GM18520 (cell line): Measurements from ENCODE around the gene EPHX1.
"Not testable (repeated sequence)": the region's sequence is repeated elsewhere in the genome, so short reads cannot be mapped to it uniquely, and the experiment has no call there.

ENCODE experiments used
- ATAC-seq: cut with Tn5 transposase; IDR thresholded peaks from one replicate; pipeline ENCODE4 v1.9.1; 2021; ENCODE audit not compliant: unreplicated experiment

The EPHX1 gene

DNA sequence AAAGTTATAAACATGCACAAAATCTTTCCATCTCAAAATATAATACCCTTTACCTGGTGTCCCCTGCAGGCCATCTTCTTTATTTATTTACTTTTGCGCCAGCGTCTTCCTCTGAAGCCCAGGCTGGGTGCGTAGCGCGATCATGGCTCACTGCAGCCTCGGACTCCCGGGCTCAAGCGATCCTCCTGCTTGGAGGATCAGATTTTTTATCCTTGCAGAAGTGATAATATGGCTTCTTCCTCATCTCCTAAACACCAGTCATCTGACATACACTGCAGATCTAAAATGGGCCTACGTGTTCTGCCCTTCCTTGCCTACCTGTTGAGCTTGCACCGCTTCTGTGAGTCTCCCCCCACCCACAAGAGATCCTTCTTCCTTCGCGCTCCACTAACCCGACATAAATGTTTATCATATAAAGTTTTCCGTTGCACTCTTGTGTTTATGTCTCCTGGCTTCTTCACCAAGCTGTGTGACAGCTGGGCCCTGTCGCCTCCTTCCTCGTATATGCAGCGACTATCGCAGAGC lies 32.8 kb upstream of the EPHX1 start:
- no peak for ATAC-seq

DNA sequence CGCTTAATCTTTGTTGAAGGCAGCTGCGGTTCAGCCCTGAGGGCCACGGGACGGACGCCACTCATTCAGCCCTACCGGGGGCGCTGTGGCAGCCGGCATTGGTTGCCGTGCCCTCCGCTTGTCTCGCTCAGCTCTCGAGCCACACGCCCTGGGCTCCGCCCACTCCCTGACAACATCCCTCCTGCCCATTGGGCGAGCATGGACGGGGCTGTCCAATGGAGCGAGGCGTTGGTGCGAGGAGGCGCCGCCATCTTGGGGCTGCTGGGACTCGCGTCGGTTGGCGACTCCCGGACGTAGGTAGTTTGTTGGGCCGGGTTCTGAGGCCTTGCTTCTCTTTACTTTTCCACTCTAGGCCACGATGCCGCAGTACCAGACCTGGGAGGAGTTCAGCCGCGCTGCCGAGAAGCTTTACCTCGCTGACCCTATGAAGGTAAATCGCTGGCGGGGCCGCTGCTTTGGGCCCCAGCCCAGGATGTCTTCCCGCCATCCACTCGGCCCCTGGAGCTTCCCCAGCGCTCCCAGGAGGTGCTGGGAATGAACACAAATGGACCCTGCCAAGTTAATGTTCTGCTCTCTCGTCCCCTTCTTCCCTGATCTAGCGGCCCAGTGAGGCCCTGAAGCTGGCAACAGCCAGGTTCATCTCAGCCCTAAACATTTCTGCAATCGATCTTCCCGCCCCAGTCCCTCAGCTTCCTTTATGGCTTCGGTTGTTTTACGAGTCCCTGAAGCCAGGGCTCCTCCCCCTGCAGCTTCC lies 32.2 kb upstream of the EPHX1 start, which contains the start of gene SRP9:
TSS of gene SRP9 (plus strand) at position 244 of the 754 bp plus-strand sequence. CDS start at position 359, 115 bp downstream.
- peak; percentile 100 for ATAC-seq

DNA sequence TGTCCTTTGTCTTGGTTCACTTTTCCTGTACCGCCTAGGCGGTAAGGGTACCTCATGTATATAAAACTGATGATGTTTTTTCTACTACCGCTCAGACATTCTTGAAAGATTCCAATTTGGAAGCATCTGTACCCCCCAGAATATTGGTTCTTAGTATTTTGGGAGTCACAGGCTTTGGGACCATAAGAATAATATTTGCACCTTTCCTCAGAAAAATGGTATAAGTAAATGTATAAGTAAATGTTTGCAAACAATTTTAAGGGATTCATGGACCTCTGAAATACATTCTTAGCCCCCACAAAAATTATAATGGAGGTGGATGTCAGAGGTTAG lies 31.6 kb upstream of the EPHX1 start:
- ATAC-seq: no peak

DNA sequence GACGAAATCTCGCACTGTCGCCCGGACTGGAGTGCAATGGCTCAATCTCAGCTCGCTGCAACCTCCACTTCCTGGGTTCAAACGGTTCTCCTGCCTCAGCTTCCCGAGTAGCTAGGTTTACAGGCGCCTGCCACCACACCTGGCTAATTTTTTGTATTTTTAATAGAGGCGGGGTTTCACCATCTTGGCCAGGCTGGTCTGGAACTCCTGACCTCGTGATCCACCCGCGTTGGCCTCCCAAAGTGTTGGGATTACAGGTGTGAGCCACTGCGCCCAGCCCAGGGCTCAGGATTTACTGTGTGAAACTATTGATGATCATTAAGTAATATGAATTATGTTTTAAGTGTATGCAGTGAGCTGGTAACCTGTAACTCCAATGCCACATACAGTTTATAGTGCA lies 30.8 kb upstream of the EPHX1 start:
- not testable (repeated sequence) for ATAC-seq

- no peak for ATAC-seq
Measured at GRCh38 chr1:225780134-225780533, 29.8 kb upstream of the EPHX1 start.

GRCh38 chr1:225780630-225781029 lies 29.3 kb upstream of the EPHX1 start:
- ATAC-seq: no peak

DNA sequence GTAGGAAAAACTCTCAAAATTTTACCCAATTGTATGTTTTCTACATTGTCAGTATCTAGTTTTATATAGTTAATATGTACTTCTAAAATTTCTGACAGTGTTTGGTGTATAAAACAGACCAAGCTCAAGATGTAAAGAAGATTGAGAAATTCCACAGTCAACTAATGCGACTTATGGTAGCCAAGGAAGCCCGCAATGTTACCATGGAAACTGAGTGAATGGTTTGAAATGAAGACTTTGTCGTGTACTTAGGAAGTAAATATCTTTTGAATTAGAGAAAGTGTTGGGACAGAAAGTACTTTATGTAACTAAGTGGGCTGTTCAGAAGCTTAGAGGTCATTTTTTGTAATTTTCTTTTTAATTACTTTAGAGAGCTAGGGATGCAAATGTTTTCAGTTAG lies 20.8 kb upstream of the EPHX1 start:
- not testable (repeated sequence) for ATAC-seq

DNA sequence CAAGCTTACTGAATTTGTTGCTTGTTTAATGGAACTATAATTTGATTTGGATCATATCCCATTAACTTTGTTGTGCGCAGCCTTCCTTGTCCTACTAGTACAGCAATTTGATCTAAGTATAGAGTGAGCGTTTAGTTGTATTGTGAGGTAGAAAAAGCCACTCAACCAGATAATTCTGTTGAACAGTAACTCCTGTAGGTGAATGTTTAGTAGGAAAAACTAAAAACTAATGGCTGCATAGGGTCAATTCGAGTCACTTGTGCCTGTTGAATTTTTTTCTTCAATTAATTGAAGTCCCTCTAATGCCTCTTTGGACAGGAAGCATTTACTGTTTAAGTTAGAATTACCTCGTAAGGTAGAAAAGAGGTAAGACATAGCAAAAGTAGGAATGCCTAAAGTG lies 15.0 kb upstream of the EPHX1 start:
- no peak for ATAC-seq

DNA sequence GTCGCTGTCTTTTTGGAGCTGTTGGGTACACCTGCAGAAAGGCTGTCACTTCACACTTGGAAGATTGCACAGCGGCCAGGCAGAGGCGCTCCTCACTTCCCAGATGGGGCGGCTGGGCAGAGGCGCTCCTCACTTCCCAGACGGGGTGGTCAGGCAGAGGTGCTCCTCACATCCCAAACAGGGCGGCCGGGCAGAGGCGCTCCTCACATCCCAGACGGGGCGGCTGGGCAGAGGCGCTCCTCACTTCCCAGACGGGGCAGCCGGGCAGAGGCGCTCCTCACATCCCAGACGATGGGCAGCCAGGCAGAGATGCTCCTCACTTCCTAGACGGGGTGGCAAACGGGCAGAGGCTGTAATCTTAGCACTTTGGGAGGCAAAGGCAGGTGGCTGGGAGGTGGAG lies 13.8 kb upstream of the EPHX1 start:
- not testable (repeated sequence) for ATAC-seq

GRCh38 chr1:225801146-225801545 lies 8.8 kb upstream of the EPHX1 start:
- not testable (repeated sequence) for ATAC-seq

DNA sequence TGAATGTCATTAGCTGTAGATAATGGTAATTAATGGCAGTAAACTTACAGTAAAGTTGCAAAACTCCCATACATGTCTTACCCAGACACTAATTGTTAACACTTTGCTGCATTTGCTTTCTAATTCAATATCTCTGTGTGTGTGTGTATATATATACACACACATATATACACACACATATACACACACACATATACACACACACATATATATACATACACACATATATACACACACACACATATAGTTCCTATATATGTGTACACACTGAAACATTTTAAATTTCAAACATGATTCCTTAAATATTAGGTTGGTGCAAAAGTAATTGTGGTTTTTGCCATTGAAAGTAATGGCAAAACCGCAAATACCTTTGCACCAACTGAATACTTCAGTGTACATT lies 3.7 kb upstream of the EPHX1 start:
- ATAC-seq: no peak

DNA sequence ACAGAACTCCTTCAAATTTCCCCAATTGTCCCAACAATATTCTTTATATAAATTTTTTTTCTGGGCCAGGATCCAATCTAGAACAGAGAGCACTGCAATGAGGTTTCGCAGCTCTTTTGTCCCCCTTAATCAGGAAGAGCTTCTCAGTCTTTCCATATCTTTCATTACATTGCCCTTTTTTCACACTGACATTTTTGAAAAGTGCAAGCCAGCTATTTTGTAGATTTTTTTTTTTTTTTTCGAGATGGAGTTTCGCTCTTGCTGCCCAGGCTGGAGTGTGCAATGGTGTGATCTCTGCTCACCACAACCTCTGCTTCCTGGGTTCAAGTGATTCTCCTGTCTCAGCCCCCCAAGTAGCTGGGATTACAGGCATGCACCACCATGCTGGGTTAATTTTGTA lies 3.2 kb upstream of the EPHX1 start:
- not testable (repeated sequence) for ATAC-seq

DNA sequence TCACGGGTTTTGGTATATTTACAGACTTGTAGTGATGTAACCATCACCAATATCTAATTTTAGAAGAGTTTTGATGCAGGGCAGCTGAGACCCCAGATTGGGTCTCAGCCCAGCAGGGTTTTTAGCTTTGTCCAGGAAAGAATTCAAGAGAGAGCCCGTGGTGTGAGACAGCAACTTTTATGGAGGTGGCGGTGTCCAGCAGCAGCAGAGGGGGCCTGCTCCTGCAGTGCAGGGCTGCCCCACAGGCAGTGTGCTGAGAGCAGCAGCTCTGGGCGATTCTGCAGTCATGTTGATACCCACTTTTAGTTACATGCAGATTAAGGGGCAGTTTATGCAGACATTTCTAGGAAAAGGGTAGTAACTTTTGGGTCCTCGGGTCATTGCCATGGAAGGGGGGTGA lies 1.8 kb upstream of the EPHX1 start:
- ATAC-seq: no peak

- ATAC-seq: not testable (repeated sequence)
Measured at GRCh38 chr1:225810579-225811538, 935 bp downstream of the EPHX1 start.

GRCh38 chr1:225811622-225812487 lies 1.9 kb downstream of the EPHX1 start:
- no peak for ATAC-seq

DNA sequence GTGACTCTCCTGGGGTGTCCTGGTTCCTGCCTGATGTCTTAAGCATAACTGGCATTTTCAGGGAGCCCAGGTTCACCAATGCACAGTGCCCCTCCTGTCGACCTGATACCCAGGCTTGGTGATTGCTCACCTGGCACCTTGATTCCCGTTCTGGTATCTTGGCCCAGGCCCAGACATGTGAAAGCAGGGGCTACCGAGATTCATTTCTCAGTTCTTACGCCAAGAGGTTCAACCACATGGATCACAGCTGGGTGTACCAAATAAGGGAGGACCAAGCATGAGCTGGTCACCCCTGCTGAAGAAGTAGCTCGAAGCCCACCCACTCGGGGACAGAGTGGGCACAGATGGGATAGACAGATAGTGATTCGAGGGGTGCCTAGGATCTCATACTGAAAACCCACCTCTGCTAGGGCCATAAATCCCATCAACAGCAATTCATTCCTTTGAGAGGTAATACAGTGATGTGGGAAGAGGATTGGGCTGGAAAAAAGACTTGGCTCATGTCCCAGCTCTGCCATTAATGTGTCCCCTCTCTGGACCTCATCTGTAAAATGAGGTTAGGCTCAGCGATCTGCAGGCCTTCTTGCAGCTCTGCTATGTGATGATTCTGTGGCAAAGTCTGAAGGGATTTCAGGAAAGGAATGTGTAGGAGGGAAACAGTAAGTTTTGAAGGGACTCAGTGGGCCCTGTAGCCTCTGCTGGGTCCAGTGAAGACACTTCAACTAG lies 2.7 kb downstream of the EPHX1 start:
- no peak for ATAC-seq

DNA sequence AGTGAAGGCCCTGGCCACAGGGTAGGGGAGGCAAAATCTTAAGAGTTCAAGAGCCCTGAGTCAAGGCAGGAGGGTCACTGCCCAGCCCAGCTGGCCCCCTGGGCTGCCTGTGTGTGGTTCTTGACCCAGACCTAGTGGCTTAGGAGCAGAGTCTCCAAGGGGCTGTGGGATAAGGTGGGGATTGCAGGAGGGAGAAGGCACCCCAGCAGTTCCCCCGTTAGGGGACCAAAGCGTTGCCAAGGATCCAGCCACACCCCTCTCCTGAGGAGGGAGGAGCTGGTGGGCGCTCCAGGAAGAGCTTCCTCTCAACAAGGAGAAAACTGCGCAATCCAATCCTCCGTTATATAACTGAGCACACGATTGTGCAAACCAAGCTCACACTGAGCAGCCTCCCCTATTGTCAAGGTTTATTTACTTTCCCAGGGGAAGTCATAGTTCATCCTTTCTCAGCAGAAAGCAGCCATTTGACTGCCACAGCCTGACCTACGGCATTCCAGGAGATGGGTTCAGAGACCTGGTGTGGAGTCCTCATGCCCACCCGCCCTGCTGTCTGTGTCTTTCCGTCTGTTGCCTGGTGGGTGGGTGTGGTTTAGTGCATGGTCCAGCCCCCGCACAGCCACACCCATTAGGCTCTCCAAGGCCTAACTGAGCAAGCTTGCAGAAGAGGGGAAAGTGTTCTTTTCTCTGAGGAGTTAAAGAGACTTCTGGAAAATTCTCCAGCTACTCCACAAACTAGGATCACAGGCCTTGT lies 3.5 kb downstream of the EPHX1 start:
- no peak for ATAC-seq

GRCh38 chr1:225814381-225814780 lies 4.5 kb downstream of the EPHX1 start:
- ATAC-seq: no peak

- not testable (repeated sequence) for ATAC-seq
Measured at GRCh38 chr1:225815090-225815489, 5.2 kb downstream of the EPHX1 start.
